Hepatocyte (in vitro differentiated cells): ENCODE results near the gene LIN54.

Source experiments
- EZH2 ChIP-seq: fragments of 200-600 bp; sonication (generic); IDR thresholded peaks from 2 replicates; pipeline ENCODE4 v1.6.1; 2016; ENCODE audit warnings: antibody characterized with exemption, mild to moderate bottlenecking, borderline replicate concordance
- EZH2phosphoT487 ChIP-seq: fragments of 200-600 bp; sonication (generic); IDR thresholded peaks from one replicate; pipeline ENCODE4 v1.6.1; 2018; ENCODE audit warnings: antibody characterized with exemption, mild to moderate bottlenecking, low read depth, moderate library complexity; ENCODE audit not compliant: unreplicated experiment, severe bottlenecking
- TF ChIP-seq, protein P1 (sequence below): fragments of 200-600 bp; sonication (generic); IDR thresholded peaks from 2 replicates; pipeline ENCODE4 v1.5.1; 2016; ENCODE audit warnings: antibody characterized with exemption, mild to moderate bottlenecking; ENCODE audit not compliant: poor library complexity

DNA sequence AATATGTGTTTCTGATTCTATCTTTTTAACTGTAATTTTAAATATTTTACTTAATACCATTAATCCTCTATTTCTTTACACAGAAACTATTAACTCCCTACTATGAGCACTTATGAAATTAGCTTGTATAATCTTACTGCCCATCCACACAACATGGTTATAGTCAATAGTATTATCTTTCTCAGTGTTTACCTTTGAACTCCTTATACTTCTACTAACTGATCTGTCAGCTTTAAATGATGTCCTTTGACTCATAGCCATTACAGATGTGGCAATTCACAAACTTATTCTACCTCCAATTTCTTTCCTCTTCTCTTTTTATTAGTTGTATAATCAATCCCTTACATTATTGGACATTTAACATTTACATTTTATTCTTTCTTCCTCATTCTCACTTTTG lies 125.2 kb downstream of the LIN54 start:
- TF ChIP-seq, protein P1, sequence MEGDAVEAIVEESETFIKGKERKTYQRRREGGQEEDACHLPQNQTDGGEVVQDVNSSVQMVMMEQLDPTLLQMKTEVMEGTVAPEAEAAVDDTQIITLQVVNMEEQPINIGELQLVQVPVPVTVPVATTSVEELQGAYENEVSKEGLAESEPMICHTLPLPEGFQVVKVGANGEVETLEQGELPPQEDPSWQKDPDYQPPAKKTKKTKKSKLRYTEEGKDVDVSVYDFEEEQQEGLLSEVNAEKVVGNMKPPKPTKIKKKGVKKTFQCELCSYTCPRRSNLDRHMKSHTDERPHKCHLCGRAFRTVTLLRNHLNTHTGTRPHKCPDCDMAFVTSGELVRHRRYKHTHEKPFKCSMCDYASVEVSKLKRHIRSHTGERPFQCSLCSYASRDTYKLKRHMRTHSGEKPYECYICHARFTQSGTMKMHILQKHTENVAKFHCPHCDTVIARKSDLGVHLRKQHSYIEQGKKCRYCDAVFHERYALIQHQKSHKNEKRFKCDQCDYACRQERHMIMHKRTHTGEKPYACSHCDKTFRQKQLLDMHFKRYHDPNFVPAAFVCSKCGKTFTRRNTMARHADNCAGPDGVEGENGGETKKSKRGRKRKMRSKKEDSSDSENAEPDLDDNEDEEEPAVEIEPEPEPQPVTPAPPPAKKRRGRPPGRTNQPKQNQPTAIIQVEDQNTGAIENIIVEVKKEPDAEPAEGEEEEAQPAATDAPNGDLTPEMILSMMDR = no peak
- TF ChIP-seq EZH2phosphoT487 (no peak), EZH2 (no peak)
